T-cell (primary cell): ENCODE results near the gene SCYGR6. TPM values are rescaled to one million over a fixed set of nuclear protein-coding genes. Genes with fewer than 3 reads are reported as not detected.

ENCODE experiments used
- ATAC-seq, 4 experiments: fragments of 200-7000 bp in 3 of 4; fragments of 150-1000 bp in 1 of 4; cut with Tn5 transposase; replicated peaks in 1 of 4; 1 replicate in 3 of 4; 2 replicates in 1 of 4; pipeline ENCODE4 v1.10.0; 2021; ENCODE audit warnings: moderate library complexity in 3 of 4, mild to moderate bottlenecking in 2 of 4, moderate number of reproducible peaks in 1 of 4
- CTCF ChIA-PET, 2 donors: fragments of 300-600 bp; sonication (Branson Sonifier 250); formaldehyde crosslinking; loops; one replicate each; lab custom pipeline; 2022; ENCODE audit warnings: antibody characterized with exemption in 2 of 2; lab: Charles Lee
- POLR2A ChIA-PET, 2 donors: fragments of 300-600 bp; sonication (Branson Sonifier 250); formaldehyde crosslinking; loops; one replicate each; lab custom pipeline; 2022; ENCODE audit warnings: antibody characterized with exemption in 2 of 2; lab: Charles Lee
- DNase-seq, 35 experiments: peaks; one replicate each; pipeline versions ENCODE4 v3.0.0 to v3.0.0-alpha.2; 2013 to 2023
- H3K27ac ChIP-seq: one replicate; pipeline ENCODE4 v1.5.1; 2013; ENCODE audit warnings: low read length
- H3K27me3 ChIP-seq, 2 experiments: replicated peaks in 1 of 2; 1 replicate in 1 of 2; 2 replicates in 1 of 2; pipeline versions ENCODE4 v1.6.1 to v1.7.0; 2013; ENCODE audit warnings: low read length in 1 of 2, mixed read lengths in 1 of 2; ENCODE audit not compliant: control insufficient read depth in 2 of 2, insufficient read depth in 2 of 2; ENCODE audit errors: extremely low read depth in 1 of 2
- H3K36me3 ChIP-seq, 2 donors: 1 replicate in 1 of 2; 2 replicates in 1 of 2; pipeline versions ENCODE4 v1.6.1 to v1.7.0; 2013; ENCODE audit warnings: low read length in 1 of 2; ENCODE audit not compliant: control insufficient read depth in 2 of 2, insufficient read depth in 1 of 2; ENCODE audit errors: extremely low read depth in 1 of 2
- H3K4me1 ChIP-seq, 2 experiments: 1 replicate in 1 of 2; 2 replicates in 1 of 2; pipeline versions ENCODE4 v1.6.1 to v1.7.0; 2013; ENCODE audit warnings: low read length in 2 of 2, mixed read lengths in 1 of 2; ENCODE audit not compliant: insufficient read depth in 2 of 2, control insufficient read depth in 1 of 2; ENCODE audit errors: extremely low read depth in 1 of 2
- H3K4me3 ChIP-seq, 2 donors: 1 replicate in 1 of 2; 2 replicates in 1 of 2; pipeline versions ENCODE4 v1.5.1 to v1.7.0; 2013; ENCODE audit warnings: mild to moderate bottlenecking in 2 of 2, low read length in 1 of 2, moderate library complexity in 1 of 2; ENCODE audit not compliant: control insufficient read depth in 1 of 2; ENCODE audit errors: extremely low read depth in 1 of 2
- H3K9me3 ChIP-seq: 2 replicates; pipeline ENCODE4 v1.7.0; 2013
- H3K27ac Mint-ChIP-seq, 2 donors: one replicate each; pipeline ENCODE4 v1.8.0; 2020 to 2021; ENCODE audit warnings: mild to moderate bottlenecking in 2 of 2, mixed read lengths in 2 of 2
- H3K27me3 Mint-ChIP-seq, 2 donors: one replicate each; pipeline ENCODE4 v1.8.0; 2021 to 2022; ENCODE audit warnings: mixed read lengths in 2 of 2
- H3K36me3 Mint-ChIP-seq: one replicate; pipeline ENCODE4 v1.8.0; 2021; ENCODE audit warnings: mixed read lengths
- H3K4me1 Mint-ChIP-seq, 3 donors: one replicate each; pipeline ENCODE4 v1.8.0; 2020 to 2022; ENCODE audit warnings: mixed read lengths in 3 of 3, mild to moderate bottlenecking in 1 of 3
- H3K4me3 Mint-ChIP-seq, 3 donors: one replicate each; pipeline ENCODE4 v1.8.0; 2020 to 2022; ENCODE audit warnings: mild to moderate bottlenecking in 3 of 3, mixed read lengths in 3 of 3, moderate library complexity in 3 of 3
- H3K9me3 Mint-ChIP-seq, 3 donors: one replicate each; pipeline ENCODE4 v1.8.0; 2020 to 2022; ENCODE audit warnings: mixed read lengths in 3 of 3
- WGBS: methylation state at CpG from one replicate; pipeline ENCODE4 v1.1.5; 2013; ENCODE audit warnings: missing lambda C conversion rate; ENCODE audit not compliant: insufficient coverage; 5-methylcytosine and 5-hydroxymethylcytosine counted together
- total RNA-seq, 35 experiments: library from RNA in 6 of 35; stranded (reverse) in 6 of 35; fragments of 120-200 nt in 1 of 35; gene quantifications; one replicate each; pipeline versions ENCODE4 v1.2.1 to v1.2.4 and lab custom pipeline; 2013 to 2026

The SCYGR6 gene
- total RNA-seq, 5 donors from 2014 or later (not counting 1 experiment from before 2014, with no cell fraction given) = not detected

DNA sequence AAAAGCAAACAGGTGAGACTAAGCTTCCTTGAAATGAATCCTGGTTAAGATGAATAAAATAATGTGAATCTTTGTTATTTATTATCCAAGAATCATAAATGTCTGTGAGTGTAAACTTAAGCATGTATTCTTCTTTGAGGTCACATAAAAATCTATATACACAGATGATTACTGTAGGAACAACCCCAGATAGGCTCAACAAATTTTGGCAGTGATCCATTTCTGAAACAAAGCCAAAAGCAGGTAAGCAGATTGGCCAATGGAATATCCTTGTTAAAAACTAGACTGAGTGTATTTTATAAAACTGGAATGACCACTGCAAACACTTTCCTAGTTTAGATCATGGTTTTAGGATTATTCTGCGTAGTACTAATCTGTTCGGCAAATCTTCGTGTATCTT is 46.6 kb downstream of the SCYGR6 start:
- H3K27me3 Mint-ChIP-seq = peaks cover 3 to 15% of the 10 kb centered on the region in 2 donors
- H3K27me3 ChIP-seq = peaks cover 0 to 3% of the 10 kb centered on the region in 2 experiments
- no CpG with 5 or more reads among the region's 3 CpGs for WGBS
- H3K36me3 Mint-ChIP-seq = no peaks in the 10 kb centered on the region
- ChIA-PET POLR2A (no interaction called here), CTCF (no interaction called here)
- H3K4me3 ChIP-seq = no peak overlapping the region
- H3K9me3 Mint-ChIP-seq = no peaks in the 10 kb centered on the region
- no peaks in the 10 kb centered on the region for H3K4me1 ChIP-seq
- no peaks in the 10 kb centered on the region for H3K36me3 ChIP-seq
- ATAC-seq = no peak
- no peak overlapping the region for H3K27ac Mint-ChIP-seq
- DNase-seq = no peak
- no peaks in the 10 kb centered on the region for H3K9me3 ChIP-seq
- H3K4me3 Mint-ChIP-seq = no peak overlapping the region
- H3K4me1 Mint-ChIP-seq = no peaks in the 10 kb centered on the region
- no peak overlapping the region for H3K27ac ChIP-seq

GRCh38 chr2:227674485-227674884 is 50.1 kb downstream of the SCYGR6 start:
- DNase-seq (no peak), ATAC-seq (no peak)
- H3K4me1 ChIP-seq = no peaks in the 10 kb centered on the region
- Mint-ChIP-seq H3K27me3 (peaks cover 5 to 11% of the 10 kb centered on the region in 2 donors), H3K27ac (no peak overlapping the region), H3K36me3 (no peaks in the 10 kb centered on the region), H3K4me1 (no peaks in the 10 kb centered on the region), H3K9me3 (no peaks in the 10 kb centered on the region), H3K4me3 (no peak overlapping the region)
- 90% methylated on average over 3 of the region's 5 CpGs for WGBS
- no peak overlapping the region for H3K4me3 ChIP-seq
- H3K9me3 ChIP-seq = no peaks in the 10 kb centered on the region
- POLR2A ChIA-PET = no interaction called here
- CTCF ChIA-PET = no interaction called here
- peaks cover 0 to 3% of the 10 kb centered on the region in 2 experiments for H3K27me3 ChIP-seq
- no peaks in the 10 kb centered on the region for H3K36me3 ChIP-seq
- no peak overlapping the region for H3K27ac ChIP-seq

Other genes starting within 250 kb of the SCYGR6 start
- not detected for gene SCYGR2, start 125.9 kb downstream of the SCYGR6 start, total RNA-seq
- gene SCYGR3, start 109.9 kb downstream of the SCYGR6 start, total RNA-seq = not detected
- not detected for gene SCYGR4, start 107.3 kb downstream of the SCYGR6 start, total RNA-seq
- not detected for gene SCYGR5, start 58.0 kb downstream of the SCYGR6 start, total RNA-seq
- gene SLC19A3, start 6.7 kb downstream of the SCYGR6 start, total RNA-seq = under 1 TPM in 1 of 5 donors, not detected in 4; 0.15 TPM
- not detected for gene SCYGR7, start 3.6 kb upstream of the SCYGR6 start, total RNA-seq
- not detected for gene SCYGR8, start 21.1 kb upstream of the SCYGR6 start, total RNA-seq
- gene CCL20, start 89.1 kb upstream of the SCYGR6 start, total RNA-seq = 1 to 10 TPM in 3 of 5 donors, not detected in 2; 1.8 to 3.0 (median 1.9) TPM
- gene DAW1, start 146.9 kb upstream of the SCYGR6 start, total RNA-seq = not detected